Mononuclear cell (primary cell): Measurements from ENCODE around the gene SDS. TPM values are rescaled to one million over a fixed set of nuclear protein-coding genes. Genes with fewer than 3 reads are reported as not detected.

ENCODE experiments used
- H3K27me3 ChIP-seq: 2 replicates; pipeline ENCODE4 v1.6.0; 2011; ENCODE audit warnings: low read length, control low read depth; ENCODE audit not compliant: insufficient read depth
- H3K4me1 ChIP-seq: 2 replicates; pipeline ENCODE4 v1.5.1; 2011; ENCODE audit warnings: mild to moderate bottlenecking, low read length, control low read depth; ENCODE audit not compliant: insufficient read depth
- H3K4me3 ChIP-seq: 2 replicates; pipeline ENCODE4 v1.5.1; 2011; ENCODE audit warnings: mild to moderate bottlenecking, low read length, moderate library complexity
- H3K9me3 ChIP-seq: 2 replicates; pipeline ENCODE4 v1.5.1; 2011; ENCODE audit warnings: low read depth, mild to moderate bottlenecking, control low read depth, low read length
- total RNA-seq: library from RNA; depleted of rRNA; stranded (reverse); fragments of >200 nt; gene quantifications from one replicate; pipeline ENCODE4 v1.2.3, GENCODE V29; 2012

SDS gene
- total RNA-seq, 1 donor = 0.52 TPM

- no peaks in the 10 kb centered on the region for H3K4me1 ChIP-seq
- no peaks in the 10 kb centered on the region for H3K27me3 ChIP-seq
- no peaks in the 10 kb centered on the region for H3K9me3 ChIP-seq
Observed at GRCh38 chr12:113382206-113382605, 21.5 kb downstream of the SDS start.

GRCh38 chr12:113381220-113381619 lies 22.5 kb downstream of the SDS start:
- Histone ChIP-seq H3K27me3 (no peaks in the 10 kb centered on the region), H3K4me1 (no peaks in the 10 kb centered on the region), H3K4me3 (no peak overlapping the region), H3K9me3 (no peaks in the 10 kb centered on the region)

More at GRCh38 chr12:113382206-113382605, 21.5 kb downstream of the SDS start:
- no peak overlapping the region for H3K4me3 ChIP-seq

GRCh38 chr12:113378291-113378690 lies 25.4 kb downstream of the SDS start:
- Histone ChIP-seq H3K4me3 (no peak overlapping the region), H3K27me3 (no peaks in the 10 kb centered on the region), H3K4me1 (no peaks in the 10 kb centered on the region), H3K9me3 (no peaks in the 10 kb centered on the region)

GRCh38 chr12:113374823-113375428 lies 28.8 kb downstream of the SDS start:
- H3K9me3 ChIP-seq = no peaks in the 10 kb centered on the region
- no peak overlapping the region for H3K4me3 ChIP-seq
- peaks cover 3% of the 10 kb centered on the region for H3K4me1 ChIP-seq
- H3K27me3 ChIP-seq = no peaks in the 10 kb centered on the region

- H3K4me3 ChIP-seq = no peak overlapping the region
- no peaks in the 10 kb centered on the region for H3K9me3 ChIP-seq
- H3K4me1 ChIP-seq = peaks cover 8% of the 10 kb centered on the region
- H3K27me3 ChIP-seq = no peaks in the 10 kb centered on the region
Observed at GRCh38 chr12:113373969-113374368, 29.7 kb downstream of the SDS start.

GRCh38 chr12:113373440-113373839 lies 30.2 kb downstream of the SDS start:
- Histone ChIP-seq H3K27me3 (no peaks in the 10 kb centered on the region), H3K9me3 (no peaks in the 10 kb centered on the region), H3K4me3 (no peak overlapping the region), H3K4me1 (peaks cover 8% of the 10 kb centered on the region)

GRCh38 chr12:113372371-113372770 lies 31.3 kb downstream of the SDS start:
- no peaks in the 10 kb centered on the region for H3K27me3 ChIP-seq
- peaks cover 8% of the 10 kb centered on the region for H3K4me1 ChIP-seq
- H3K4me3 ChIP-seq = no peak overlapping the region
- no peaks in the 10 kb centered on the region for H3K9me3 ChIP-seq

GRCh38 chr12:113371808-113372207 lies 31.9 kb downstream of the SDS start:
- no peaks in the 10 kb centered on the region for H3K27me3 ChIP-seq
- H3K4me1 ChIP-seq = peaks cover 8% of the 10 kb centered on the region
- no peaks in the 10 kb centered on the region for H3K9me3 ChIP-seq
- no peak overlapping the region for H3K4me3 ChIP-seq

- Histone ChIP-seq H3K9me3 (no peaks in the 10 kb centered on the region), H3K27me3 (no peaks in the 10 kb centered on the region), H3K4me1 (peaks cover 8% of the 10 kb centered on the region), H3K4me3 (no peak overlapping the region)
Observed at GRCh38 chr12:113370923-113371682, 32.6 kb downstream of the SDS start.

- Histone ChIP-seq H3K9me3 (no peaks in the 10 kb centered on the region), H3K27me3 (no peaks in the 10 kb centered on the region), H3K4me3 (no peak overlapping the region), H3K4me1 (peaks cover 8% of the 10 kb centered on the region)
Observed at GRCh38 chr12:113369391-113369985, 34.2 kb downstream of the SDS start.

- peaks cover 8% of the 10 kb centered on the region for H3K4me1 ChIP-seq
- H3K9me3 ChIP-seq = no peaks in the 10 kb centered on the region
- H3K27me3 ChIP-seq = no peaks in the 10 kb centered on the region
- no peak overlapping the region for H3K4me3 ChIP-seq
Observed at GRCh38 chr12:113368331-113368730, 35.4 kb downstream of the SDS start.

- H3K27me3 ChIP-seq = no peaks in the 10 kb centered on the region
- peaks cover 13% of the 10 kb centered on the region for H3K4me1 ChIP-seq
- H3K4me3 ChIP-seq = no peak overlapping the region
- no peaks in the 10 kb centered on the region for H3K9me3 ChIP-seq
Observed at GRCh38 chr12:113366827-113367226, 36.9 kb downstream of the SDS start.

- Histone ChIP-seq H3K9me3 (no peaks in the 10 kb centered on the region), H3K4me3 (no peak overlapping the region), H3K4me1 (peaks cover 17% of the 10 kb centered on the region), H3K27me3 (no peaks in the 10 kb centered on the region)
Observed at GRCh38 chr12:113365639-113366395, 37.9 kb downstream of the SDS start.

GRCh38 chr12:113364698-113365097 lies 39.0 kb downstream of the SDS start:
- Histone ChIP-seq H3K4me3 (no peak overlapping the region), H3K27me3 (no peaks in the 10 kb centered on the region), H3K4me1 (peaks cover 17% of the 10 kb centered on the region), H3K9me3 (no peaks in the 10 kb centered on the region)
